GM18499 (cell line): ENCODE results near the gene USP40.

Source experiments
- ATAC-seq: cut with Tn5 transposase; IDR thresholded peaks from one replicate; pipeline ENCODE4 v1.9.1; 2021; ENCODE audit warnings: moderate number of reproducible peaks; ENCODE audit not compliant: insufficient read depth, unreplicated experiment

Gene USP40

GRCh38 chr2:233449081-233449901, 117.3 kb downstream of the USP40 start:
- ATAC-seq: no peak

- ATAC-seq: no peak
Measured at GRCh38 chr2:233448575-233448974, 118.0 kb downstream of the USP40 start.

- no peak for ATAC-seq
Measured at GRCh38 chr2:233448220-233448559, 118.4 kb downstream of the USP40 start.

- no peak for ATAC-seq
Measured at GRCh38 chr2:233447506-233448219, 118.9 kb downstream of the USP40 start.

GRCh38 chr2:233446606-233447305, 119.8 kb downstream of the USP40 start:
- no peak for ATAC-seq

GRCh38 chr2:233446121-233446520, 120.5 kb downstream of the USP40 start:
- no peak for ATAC-seq

- ATAC-seq: no peak
Measured at GRCh38 chr2:233445152-233445830, 121.3 kb downstream of the USP40 start.

GRCh38 chr2:233444501-233444900, 122.1 kb downstream of the USP40 start:
- ATAC-seq: no peak

- ATAC-seq: no peak
Measured at GRCh38 chr2:233443511-233444183, 122.9 kb downstream of the USP40 start.

GRCh38 chr2:233442028-233442310, 124.6 kb downstream of the USP40 start:
- no peak for ATAC-seq

- ATAC-seq: no peak
Measured at GRCh38 chr2:233441161-233442027, 125.2 kb downstream of the USP40 start.

- ATAC-seq: no peak
Measured at GRCh38 chr2:233440714-233441113, 125.9 kb downstream of the USP40 start.

- no peak for ATAC-seq
Measured at GRCh38 chr2:233440314-233440713, 126.3 kb downstream of the USP40 start.

- ATAC-seq: no peak
Measured at GRCh38 chr2:233439191-233439590, 127.4 kb downstream of the USP40 start.

- no peak for ATAC-seq
Measured at GRCh38 chr2:233438573-233439147, 127.9 kb downstream of the USP40 start.

- ATAC-seq: no peak
Measured at GRCh38 chr2:233437439-233437955, 129.1 kb downstream of the USP40 start.

GRCh38 chr2:233436691-233437438, 129.7 kb downstream of the USP40 start:
- no peak for ATAC-seq

- ATAC-seq: no peak
Measured at GRCh38 chr2:233436191-233436581, 130.4 kb downstream of the USP40 start.
